HG03135 (cell line): ENCODE results near the gene COL9A3.
"Not testable (repeated sequence)": the region's sequence is repeated elsewhere in the genome, so short reads cannot be mapped to it uniquely, and the experiment has no call there.

Source experiments
- ATAC-seq: cut with Tn5 transposase; IDR thresholded peaks from one replicate; pipeline ENCODE4 v1.9.1; 2021; ENCODE audit warnings: mild to moderate bottlenecking, moderate library complexity; ENCODE audit not compliant: unreplicated experiment

COL9A3 gene

DNA sequence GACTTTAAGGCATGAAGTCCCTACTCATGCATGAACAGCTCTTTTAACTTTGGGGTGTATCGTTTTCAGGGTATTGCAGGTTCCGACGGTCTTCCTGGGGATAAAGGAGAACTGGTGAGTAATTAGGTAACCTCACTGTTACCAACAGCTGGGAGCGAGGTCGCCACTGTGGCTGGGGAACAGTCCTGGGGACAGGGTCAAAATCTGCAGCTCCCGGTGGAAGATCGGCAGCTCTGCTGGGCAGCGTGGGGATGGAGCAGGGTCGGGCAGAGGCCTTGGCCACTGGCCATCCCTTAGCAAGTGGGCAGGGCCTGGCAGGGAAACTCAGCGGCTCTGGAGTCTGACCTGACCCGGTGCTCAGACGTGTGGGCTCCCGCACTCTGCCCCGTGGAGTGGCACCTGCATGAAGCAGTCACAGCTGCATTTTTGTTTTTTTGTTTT, 16.1 kb downstream of the COL9A3 start:
- peak; percentile 12 for ATAC-seq

GRCh38 chr20:62834967-62835730, 18.3 kb downstream of the COL9A3 start:
- no peak for ATAC-seq

DNA sequence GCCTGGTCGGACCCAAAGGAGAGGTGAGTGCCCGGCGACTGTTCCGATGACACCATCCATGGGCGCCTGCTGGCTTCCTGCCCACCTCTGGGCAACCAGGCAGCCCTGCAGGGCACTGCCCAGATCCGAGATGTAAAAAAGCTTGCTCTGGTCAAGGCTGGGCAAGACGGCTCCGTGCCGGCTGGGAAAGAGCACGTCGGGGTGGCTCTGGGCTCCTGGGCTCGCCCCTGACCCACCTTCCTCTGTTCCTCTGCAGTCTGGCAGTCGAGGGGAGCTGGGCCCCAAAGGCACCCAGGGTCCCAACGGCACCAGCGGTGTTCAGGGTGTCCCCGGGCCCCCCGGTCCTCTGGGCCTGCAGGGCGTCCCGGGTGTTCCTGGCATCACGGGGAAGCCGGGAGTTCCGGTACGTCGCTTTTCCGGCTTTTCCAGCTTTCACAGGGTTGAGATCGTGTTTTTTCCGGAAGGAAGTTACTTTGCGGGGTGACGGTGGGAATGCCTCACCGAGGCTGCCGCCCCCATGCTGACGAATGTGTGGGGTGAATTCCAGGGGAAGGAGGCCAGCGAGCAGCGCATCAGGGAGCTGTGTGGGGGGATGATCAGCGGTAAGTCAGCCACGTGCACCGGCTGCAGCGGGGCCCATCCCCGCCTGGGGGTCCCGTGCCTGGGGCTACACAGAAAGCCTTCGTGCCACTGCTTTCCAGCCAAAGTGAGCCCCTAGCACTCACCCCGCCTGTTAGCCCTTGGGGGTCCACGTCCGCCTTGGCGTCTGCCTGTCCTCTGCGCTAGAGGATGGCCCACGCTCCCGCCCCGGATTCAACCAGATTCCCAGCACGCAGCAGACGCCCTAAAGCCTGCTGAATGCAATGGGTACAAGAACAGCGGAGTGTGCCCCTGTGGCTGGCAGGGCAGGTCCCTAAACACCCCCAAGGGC, 19.3 kb downstream of the COL9A3 start:
- no peak for ATAC-seq

DNA sequence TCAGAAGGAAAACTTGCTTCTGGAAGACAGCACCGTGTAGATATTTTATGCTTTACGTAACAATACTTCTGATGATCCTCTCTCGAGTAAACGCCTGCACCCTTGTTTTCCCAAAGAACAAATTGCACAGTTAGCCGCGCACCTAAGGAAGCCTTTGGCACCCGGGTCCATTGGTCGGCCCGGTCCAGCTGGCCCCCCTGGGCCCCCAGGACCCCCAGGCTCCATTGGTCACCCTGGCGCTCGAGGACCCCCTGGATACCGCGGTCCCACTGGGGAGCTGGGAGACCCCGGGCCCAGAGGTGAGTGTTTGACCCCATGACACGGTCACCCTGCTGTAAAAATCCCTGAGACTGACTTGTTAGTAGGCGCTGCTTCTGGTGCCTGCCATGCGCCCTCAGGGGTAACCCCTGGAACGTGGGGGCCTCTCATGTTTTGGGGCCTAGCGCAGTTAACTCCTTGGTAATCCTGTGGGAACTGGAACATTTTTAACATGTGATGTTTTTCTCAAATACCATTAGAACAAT, 20.2 kb downstream of the COL9A3 start:
- no peak for ATAC-seq

DNA sequence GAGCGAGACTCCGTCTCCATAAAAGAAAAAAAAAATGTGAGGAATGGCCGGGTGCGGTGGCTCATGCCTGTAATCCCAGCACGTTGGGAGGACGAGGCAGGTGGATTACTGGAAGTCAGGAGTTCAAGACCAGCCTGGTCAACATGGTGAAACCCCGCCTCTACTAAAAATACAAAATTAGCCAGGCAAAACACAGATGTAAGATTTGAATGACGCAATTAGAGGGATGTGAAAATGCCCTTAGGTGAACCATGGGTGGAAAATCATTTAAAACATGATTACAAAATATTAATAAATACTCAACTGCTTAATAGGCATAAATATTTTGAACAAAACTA, 20.9 kb downstream of the COL9A3 start:
- no peak for ATAC-seq

DNA sequence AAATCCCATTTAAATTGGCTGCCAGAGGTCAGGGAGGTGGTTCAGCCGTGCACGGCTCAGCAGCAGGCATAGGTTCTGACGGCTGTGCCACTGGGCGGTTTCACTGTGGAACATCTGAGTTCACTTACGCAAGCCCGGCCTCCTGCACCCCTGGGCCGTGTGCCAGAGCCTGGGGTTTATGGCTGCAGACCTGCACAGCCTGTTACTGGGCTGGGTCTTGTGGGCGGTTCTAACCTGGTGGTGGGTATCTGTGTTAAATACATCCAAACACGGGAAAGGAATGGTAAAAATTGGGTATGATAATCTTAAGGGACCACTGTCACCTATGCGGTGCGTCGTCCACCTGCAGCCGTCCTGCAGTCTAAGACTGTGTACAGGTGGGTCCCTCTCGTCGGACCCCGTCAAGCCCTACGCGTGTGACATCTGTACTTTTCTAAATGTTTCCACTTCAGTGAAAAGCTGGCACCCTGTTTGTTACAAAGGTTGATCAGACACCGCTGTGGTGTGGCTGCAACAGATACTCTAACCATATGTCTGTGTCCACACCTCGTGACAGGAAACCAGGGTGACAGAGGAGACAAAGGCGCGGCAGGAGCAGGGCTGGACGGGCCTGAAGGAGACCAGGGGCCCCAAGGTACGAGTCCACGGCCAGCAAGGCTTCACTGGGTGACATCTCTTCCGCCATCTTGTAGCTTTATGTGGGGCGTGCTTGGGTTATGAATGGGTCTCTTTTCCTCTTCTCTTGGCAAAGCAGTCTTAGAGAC, 21.5 kb downstream of the COL9A3 start:
- no peak for ATAC-seq

- ATAC-seq, result no peak
Observed at GRCh38 chr20:62839261-62839660, 22.4 kb downstream of the COL9A3 start.

DNA sequence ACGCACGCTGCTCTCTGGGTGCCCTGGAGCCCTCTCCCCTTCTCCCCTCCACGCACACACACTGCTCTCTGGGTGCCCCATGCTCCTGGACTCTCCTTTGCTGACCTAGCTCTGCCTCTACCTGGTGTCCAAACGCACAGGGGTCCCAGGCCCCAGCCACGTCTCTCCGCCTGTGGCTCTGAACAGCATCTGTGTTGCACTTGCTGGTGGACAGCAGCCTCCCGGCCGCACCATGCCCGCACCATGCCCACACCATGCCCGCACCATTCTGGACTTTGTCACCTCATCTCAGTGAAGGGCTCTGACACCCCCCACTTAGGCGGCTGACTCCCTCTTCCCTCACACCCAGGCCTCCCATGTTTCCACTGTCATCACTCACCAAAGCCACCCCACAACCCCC, 23.0 kb downstream of the COL9A3 start:
- ATAC-seq, result no peak

- ATAC-seq, result no peak
Observed at GRCh38 chr20:62840244-62841197, 23.7 kb downstream of the COL9A3 start.

DNA sequence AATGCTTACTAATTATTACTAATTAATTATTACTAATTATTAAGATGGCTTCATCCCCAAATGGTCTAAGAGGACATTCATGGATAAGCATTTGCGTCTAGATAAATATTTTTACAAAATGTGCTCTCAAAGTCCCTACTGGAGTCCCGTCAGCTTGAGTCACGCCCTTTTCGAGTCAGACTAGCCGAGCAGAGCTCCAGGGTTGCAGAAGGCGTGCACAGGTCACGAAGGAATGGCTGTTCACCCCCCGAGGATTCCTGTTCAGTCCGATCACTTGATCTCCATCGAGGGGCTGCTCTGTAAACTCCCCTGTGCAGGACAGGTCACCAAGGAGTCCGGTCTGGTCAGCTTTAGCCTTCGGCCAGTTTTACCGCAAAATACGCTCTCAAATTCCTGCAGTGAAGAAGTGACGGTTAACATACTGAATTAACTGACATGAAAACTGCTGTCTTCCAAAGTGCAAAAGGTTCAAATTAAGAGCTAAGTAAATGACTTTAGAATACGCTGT, 24.9 kb downstream of the COL9A3 start:
- no peak for ATAC-seq

DNA sequence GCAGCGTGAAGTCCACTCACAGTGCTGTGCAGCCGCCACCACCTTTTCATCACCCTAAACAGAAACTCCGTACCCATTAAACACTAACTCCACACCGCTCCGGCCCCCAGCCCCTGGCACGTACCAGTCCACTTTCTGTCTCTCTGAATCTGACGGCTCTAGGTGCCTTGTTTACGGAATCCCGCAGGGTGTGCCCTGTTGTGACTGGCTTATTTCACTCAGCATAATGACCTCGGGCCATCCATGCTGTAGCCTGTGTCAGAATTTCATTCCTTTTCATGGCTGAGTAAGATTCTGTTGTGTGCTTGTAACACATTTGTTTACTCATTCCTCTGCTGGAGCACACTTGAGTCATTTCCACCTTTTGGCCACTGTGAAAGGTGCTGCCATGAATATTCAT, 26.8 kb downstream of the COL9A3 start:
- no peak for ATAC-seq

- no peak for ATAC-seq
Observed at GRCh38 chr20:62844182-62844581, 27.3 kb downstream of the COL9A3 start.

GRCh38 chr20:62845416-62846160, 28.7 kb downstream of the COL9A3 start:
- no peak for ATAC-seq

- no peak for ATAC-seq
Observed at GRCh38 chr20:62846166-62846890, 29.5 kb downstream of the COL9A3 start.

DNA sequence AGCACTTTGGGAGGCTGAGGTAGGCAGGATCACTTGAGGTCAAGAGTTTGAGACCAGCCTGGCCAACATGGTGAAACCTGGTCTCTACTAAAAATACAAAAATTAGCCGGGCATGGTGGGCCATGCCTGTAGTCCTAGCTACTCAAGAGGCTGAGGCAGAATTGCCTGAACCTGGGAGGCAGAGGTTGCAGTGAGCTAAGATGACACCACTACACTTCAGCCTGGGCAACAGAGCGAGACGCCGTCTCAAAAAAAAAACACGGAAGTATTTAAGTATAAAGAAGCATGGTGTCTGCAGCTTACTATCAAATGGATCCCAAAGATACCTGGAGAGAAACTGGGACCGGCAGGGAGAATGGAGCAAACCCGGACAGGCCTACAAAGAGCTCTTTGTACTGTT, 32.1 kb downstream of the COL9A3 start:
- ATAC-seq, result not testable (repeated sequence)

DNA sequence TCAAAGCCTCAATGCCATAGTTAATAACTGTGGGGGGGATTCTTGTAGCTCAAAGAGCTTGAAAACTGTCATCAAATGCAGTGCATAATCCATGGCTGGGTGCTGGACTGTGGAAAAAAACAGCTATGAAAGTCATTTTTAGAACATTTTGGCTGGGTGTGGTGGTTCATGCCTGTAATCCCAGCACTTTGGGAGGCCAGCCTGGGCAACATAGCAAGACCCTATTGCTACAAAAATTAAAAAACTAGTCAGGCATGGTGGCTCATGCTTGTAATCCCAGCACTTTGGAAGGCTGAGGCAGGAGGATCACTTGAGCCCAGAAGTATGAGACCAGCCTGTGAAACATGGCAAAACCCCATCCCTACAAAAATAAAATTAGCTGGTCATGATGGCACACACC, 32.6 kb downstream of the COL9A3 start:
- ATAC-seq, result no peak

DNA sequence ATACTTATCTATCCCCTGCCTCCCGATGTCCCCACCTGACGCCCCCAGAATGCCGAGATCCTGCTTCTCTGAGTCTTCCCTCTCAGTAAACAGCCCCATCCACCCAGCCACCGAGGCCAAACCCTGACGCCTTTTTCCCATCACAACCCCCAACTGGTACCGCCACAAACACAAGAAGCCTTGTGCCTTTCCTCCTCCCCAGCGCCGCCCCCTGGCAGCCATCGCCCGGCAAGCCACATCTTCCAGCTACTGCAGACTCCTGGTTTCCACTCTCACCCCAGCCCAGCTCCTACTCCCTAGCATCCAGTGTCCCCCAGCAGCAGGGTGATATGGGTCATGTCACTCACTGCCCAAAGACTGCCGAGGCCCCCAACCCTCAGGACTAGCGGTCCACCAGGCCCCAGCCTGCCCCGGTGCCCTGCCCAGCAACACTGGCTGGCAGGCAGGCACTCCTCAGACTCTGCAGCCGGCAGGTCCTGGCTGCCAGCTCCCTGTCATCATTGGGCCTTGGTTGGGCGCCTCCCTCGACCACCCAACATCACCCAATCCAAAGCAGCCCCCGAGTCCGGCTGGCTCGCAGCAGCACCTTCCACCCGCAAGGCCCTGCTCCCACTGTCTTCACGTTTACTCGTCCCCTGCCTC, 33.6 kb downstream of the COL9A3 start:
- ATAC-seq, result no peak

GRCh38 chr20:62852196-62852595, 35.3 kb downstream of the COL9A3 start:
- ATAC-seq, result no peak
